OCI-LY7 (cell line): ENCODE measurements around the gene RPS6KL1. TPM values are rescaled to one million over a fixed set of nuclear protein-coding genes. Genes with fewer than 3 reads are reported as not detected.
A peak's percentile ranks its signal among the peaks of the same experiment; 100 is the strongest.

Experiments used
- Bru-seq: library from RNA; stranded (reverse); fragments of 400-500 nt; gene quantifications from one replicate; lab custom pipeline; 2021; lab: Mats Ljungman, UMichigan
- BruChase-seq, 2 experiments: library from RNA; stranded (reverse); fragments of 400-500 nt; gene quantifications; one replicate each; lab custom pipeline; 2021; lab: Mats Ljungman, UMichigan
- BruUV-seq: library from RNA; stranded (reverse); fragments of 400-500 nt; replicated peaks from 2 replicates; lab custom pipeline; 2021; lab: Mats Ljungman, UMichigan
- CTCF ChIA-PET: fragments of 300-600 bp; sonication (Branson Sonifier 250); formaldehyde crosslinking; loops from one replicate; lab custom pipeline; 2022; ENCODE audit warnings: antibody characterized with exemption; ENCODE audit not compliant: unreplicated experiment; lab: Charles Lee
- POLR2A ChIA-PET: fragments of 300-600 bp; sonication (Branson Sonifier 250); formaldehyde crosslinking; loops from one replicate; lab custom pipeline; 2022; ENCODE audit warnings: antibody characterized with exemption; lab: Charles Lee
- DNase-seq: peaks from one replicate; pipeline ENCODE4 v3.0.0-alpha.2; 2015; ENCODE audit warnings: low spot score
- H2AFZ ChIP-seq: fragments of 200-600 bp; sonication (generic), shearing (Covaris generic); 2 replicates; pipeline ENCODE4 v1.6.1; 2014; ENCODE audit warnings: mild to moderate bottlenecking, antibody characterized with exemption, low read length, moderate library complexity
- H3K27ac ChIP-seq: fragments of 200-600 bp; sonication (generic); 2 replicates; pipeline ENCODE4 v1.5.1; 2014; ENCODE audit warnings: mixed run types, low read depth, mild to moderate bottlenecking, moderate library complexity, low read length, inconsistent platforms; ENCODE audit not compliant: poor library complexity, severe bottlenecking
- H3K36me3 ChIP-seq: fragments of 200-600 bp; sonication (generic); 2 replicates; pipeline ENCODE4 v1.6.1; 2014; ENCODE audit warnings: mild to moderate bottlenecking, antibody characterized with exemption, low read length, moderate library complexity, mixed read lengths; ENCODE audit not compliant: insufficient read depth
- H3K4me1 ChIP-seq: fragments of 200-600 bp; sonication (generic); 2 replicates; pipeline ENCODE4 v1.5.1; 2014; ENCODE audit warnings: mild to moderate bottlenecking, low read length; ENCODE audit not compliant: insufficient read depth, poor library complexity, severe bottlenecking
- H3K4me2 ChIP-seq: fragments of 200-600 bp; sonication (generic); 2 replicates; pipeline ENCODE4 v1.6.1; 2014; ENCODE audit warnings: mild to moderate bottlenecking, low read length
- H3K4me3 ChIP-seq: fragments of 200-600 bp; sonication (generic); 2 replicates; pipeline ENCODE4 v1.5.1; 2014; ENCODE audit warnings: mild to moderate bottlenecking, low read depth, low read length; ENCODE audit not compliant: poor library complexity, severe bottlenecking
- H3K79me2 ChIP-seq: fragments of 200-600 bp; sonication (generic); 2 replicates; pipeline ENCODE4 v1.6.1; 2016; ENCODE audit warnings: low read depth, mild to moderate bottlenecking, low read length, moderate library complexity, mixed read lengths; ENCODE audit not compliant: insufficient read depth
- H3K9me2 ChIP-seq: fragments of 200-600 bp; sonication (generic); 2 replicates; pipeline ENCODE4 v1.6.1; 2016; ENCODE audit warnings: mild to moderate bottlenecking, low read length, mixed read lengths; ENCODE audit not compliant: insufficient read depth
- H3K9me3 ChIP-seq: fragments of 200-600 bp; sonication (generic); 2 replicates; pipeline ENCODE4 v1.6.1; 2014; ENCODE audit warnings: mild to moderate bottlenecking, mixed run types, low read length, mixed read lengths
- H4K20me1 ChIP-seq: fragments of 200-600 bp; sonication (generic); 2 replicates; pipeline ENCODE4 v1.6.1; 2014; ENCODE audit warnings: mild to moderate bottlenecking, antibody characterized with exemption, low read length, moderate library complexity, mixed read lengths; ENCODE audit not compliant: insufficient read depth
- EZH2phosphoT487 ChIP-seq: fragments of 200-600 bp; sonication (generic); IDR thresholded peaks from 2 replicates; pipeline ENCODE4 v1.6.1; 2018; ENCODE audit warnings: low read depth, borderline replicate concordance, mild to moderate bottlenecking, mixed run types, antibody characterized with exemption, low read length, moderate library complexity, mixed read lengths
- intact Hi-C: fragments of 100-400 bp; cut with micrococcal nuclease; formaldehyde crosslinking; loops from one replicate; pipeline ENCODE4 v1.10.0; 2022; ENCODE audit not compliant: unreplicated experiment
- long read RNA-seq: library from polyadenylated mRNA; stranded (forward); transcript quantifications from one replicate; pipeline ENCODE4 v2.0.0, GENCODE V29; 2022
- total RNA-seq, 2 experiments: library from RNA; depleted of rRNA in 1 of 2; stranded (reverse); fragments of >200 nt in 1 of 2; shearing (Covaris generic) in 1 of 2; gene quantifications; 2 replicates each; pipeline ENCODE4 v1.2.3, GENCODE V29; 2014 to 2022
- TF ChIP-seq, protein P1 (sequence below): fragments of 200-600 bp; sonication (generic); conservative IDR thresholded peaks from 2 replicates; pipeline ENCODE4 v1.5.1; 2014; ENCODE audit warnings: mild to moderate bottlenecking, antibody characterized with exemption, low read length, moderate library complexity, mixed read lengths

The RPS6KL1 gene, protein sequence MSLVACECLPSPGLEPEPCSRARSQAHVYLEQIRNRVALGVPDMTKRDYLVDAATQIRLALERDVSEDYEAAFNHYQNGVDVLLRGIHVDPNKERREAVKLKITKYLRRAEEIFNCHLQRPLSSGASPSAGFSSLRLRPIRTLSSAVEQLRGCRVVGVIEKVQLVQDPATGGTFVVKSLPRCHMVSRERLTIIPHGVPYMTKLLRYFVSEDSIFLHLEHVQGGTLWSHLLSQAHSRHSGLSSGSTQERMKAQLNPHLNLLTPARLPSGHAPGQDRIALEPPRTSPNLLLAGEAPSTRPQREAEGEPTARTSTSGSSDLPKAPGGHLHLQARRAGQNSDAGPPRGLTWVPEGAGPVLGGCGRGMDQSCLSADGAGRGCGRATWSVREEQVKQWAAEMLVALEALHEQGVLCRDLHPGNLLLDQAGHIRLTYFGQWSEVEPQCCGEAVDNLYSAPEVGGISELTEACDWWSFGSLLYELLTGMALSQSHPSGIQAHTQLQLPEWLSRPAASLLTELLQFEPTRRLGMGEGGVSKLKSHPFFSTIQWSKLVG
- total RNA-seq (2014; rRNA removed; shearing (Covaris generic)) = 6.1 and 11.3 TPM in 2 replicates
- total RNA-seq (2022) = 14.0 and 15.3 TPM in 2 replicates
- Bru-seq, nascent RNA = percentile 51 among the genes with signal in this experiment
- percentile 41 among the genes with signal in this experiment for BruChase-seq, experiment 1, labeled RNA remaining after a 6-hour chase
- percentile 46 among the genes with signal in this experiment for BruChase-seq, experiment 2, labeled RNA remaining after a 2-hour chase
- long read RNA-seq, partial matches to known transcripts = 1 of 16 reads
- long read RNA-seq, other reads (novel, unspliced or antisense) = 13 of 16 reads

DNA sequence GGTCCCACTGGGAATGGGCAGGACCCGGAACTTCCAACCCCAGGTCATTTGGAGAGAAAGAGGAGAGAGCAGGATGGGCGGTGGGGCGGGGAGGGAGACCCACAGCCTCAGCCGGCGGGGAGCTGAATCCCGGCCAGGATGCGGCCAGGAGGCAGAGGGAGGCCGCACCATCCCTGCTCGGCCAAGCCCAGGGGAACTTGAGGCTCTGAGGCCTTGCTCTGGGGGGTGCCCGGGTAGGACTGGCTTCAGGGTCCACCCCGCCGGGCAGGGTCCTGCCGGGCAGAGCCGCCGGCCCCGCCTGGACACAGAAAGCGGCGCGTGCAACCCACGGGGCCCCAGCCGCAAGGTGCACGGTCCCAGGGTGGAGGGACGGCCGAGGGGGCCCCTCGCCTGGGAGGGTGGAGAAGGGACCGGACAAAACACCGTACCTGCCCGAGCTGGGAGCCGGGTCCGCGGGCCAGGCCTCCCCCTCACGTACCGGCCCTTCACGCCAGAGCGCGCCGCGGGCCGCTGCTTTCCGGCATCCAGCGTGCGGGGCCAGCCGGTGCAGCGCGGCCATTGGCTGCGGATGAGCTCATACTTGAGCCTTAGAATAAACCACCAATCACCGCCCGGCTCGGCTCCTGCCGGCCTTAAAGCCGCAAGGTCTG lies at the start of gene RPS6KL1:
Gene RPS6KL1, minus strand, starts transcription at position 509 of the 650 bp plus-strand sequence. CDS start 1,719 bp downstream, outside the sequence.
- no peaks in the 10 kb centered on the region for H3K36me3 ChIP-seq
- H2AFZ ChIP-seq = peak within 1 kb of the TSS; percentile 87
- no TSS peak for BruUV-seq
- H3K27ac ChIP-seq = no peak within 1 kb of the TSS
- H4K20me1 ChIP-seq = no peaks in the 10 kb centered on the region
- no peaks in the 10 kb centered on the region for H3K9me3 ChIP-seq
- H3K9me2 ChIP-seq = no peaks in the 10 kb centered on the region
- intact Hi-C loops = loop anchor here (2.0 kb wide), 1 partner anchor 18 kb away; no protein-coding TSS in a partner anchor
- H3K4me3 ChIP-seq = peak within 1 kb of the TSS; percentile 88
- peak within 1 kb of the TSS; percentile 84 for H3K4me2 ChIP-seq
- H3K4me1 ChIP-seq = peaks cover 13% of the 10 kb centered on the region
- CTCF ChIA-PET = interaction anchor here (0.6 to 1.4 kb wide), 8 partner anchors 17 to 1234 kb away, joined by 3 to 5 read pairs (median 3); no protein-coding TSS in a partner anchor
- no peak for TF ChIP-seq EZH2phosphoT487
- H3K79me2 ChIP-seq = no peaks in the 10 kb centered on the region
- POLR2A ChIA-PET = interaction anchor here (0.5 to 2.3 kb wide), 18 partner anchors 8 to 1358 kb away, joined by 3 to 18 read pairs (median 4); partner anchors contain the start of genes ACYP1 and PROX2
- DNase-seq = peak; percentile 88

DNA sequence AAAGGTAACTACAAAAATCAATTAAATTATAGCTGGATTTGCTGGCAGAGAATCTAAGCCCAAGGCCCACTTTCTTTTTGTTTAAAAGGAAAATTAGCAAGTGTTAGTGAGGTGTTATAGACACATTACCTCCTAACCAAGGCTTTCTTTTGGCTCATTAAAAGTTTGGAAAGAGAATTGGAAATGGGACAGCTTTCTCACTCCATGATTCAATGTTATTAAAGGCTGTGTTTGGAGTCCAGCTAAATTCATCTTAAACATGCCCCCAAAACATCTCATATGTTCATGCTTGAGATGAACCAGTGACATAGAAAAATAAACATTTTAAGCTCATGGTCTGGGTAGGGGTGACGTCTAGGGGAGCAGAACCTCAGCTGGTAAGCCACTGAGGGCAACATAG lies 45.8 kb upstream of the RPS6KL1 start:
- Histone ChIP-seq H3K4me1 (peaks cover 11% of the 10 kb centered on the region), H3K27ac (no peak overlapping the region), H3K9me3 (no peaks in the 10 kb centered on the region), H3K4me2 (no peak overlapping the region), H3K9me2 (no peaks in the 10 kb centered on the region), H3K36me3 (no peaks in the 10 kb centered on the region), H3K4me3 (no peak overlapping the region), H4K20me1 (no peaks in the 10 kb centered on the region), H3K79me2 (no peaks in the 10 kb centered on the region), H2AFZ (no peak overlapping the region)
- BruUV-seq = no TSS peak
- ChIA-PET POLR2A (interaction anchor here (0.6 kb wide), 1 partner anchor 79 kb away, joined by 3 read pairs; no protein-coding TSS in a partner anchor), CTCF (no interaction called here)
- DNase-seq = no peak
- TF ChIP-seq, protein P1, sequence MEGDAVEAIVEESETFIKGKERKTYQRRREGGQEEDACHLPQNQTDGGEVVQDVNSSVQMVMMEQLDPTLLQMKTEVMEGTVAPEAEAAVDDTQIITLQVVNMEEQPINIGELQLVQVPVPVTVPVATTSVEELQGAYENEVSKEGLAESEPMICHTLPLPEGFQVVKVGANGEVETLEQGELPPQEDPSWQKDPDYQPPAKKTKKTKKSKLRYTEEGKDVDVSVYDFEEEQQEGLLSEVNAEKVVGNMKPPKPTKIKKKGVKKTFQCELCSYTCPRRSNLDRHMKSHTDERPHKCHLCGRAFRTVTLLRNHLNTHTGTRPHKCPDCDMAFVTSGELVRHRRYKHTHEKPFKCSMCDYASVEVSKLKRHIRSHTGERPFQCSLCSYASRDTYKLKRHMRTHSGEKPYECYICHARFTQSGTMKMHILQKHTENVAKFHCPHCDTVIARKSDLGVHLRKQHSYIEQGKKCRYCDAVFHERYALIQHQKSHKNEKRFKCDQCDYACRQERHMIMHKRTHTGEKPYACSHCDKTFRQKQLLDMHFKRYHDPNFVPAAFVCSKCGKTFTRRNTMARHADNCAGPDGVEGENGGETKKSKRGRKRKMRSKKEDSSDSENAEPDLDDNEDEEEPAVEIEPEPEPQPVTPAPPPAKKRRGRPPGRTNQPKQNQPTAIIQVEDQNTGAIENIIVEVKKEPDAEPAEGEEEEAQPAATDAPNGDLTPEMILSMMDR = no peak
- TF ChIP-seq EZH2phosphoT487 = no peak
- intact Hi-C loops = no loop called here
